MCF 10A (cell line): ENCODE data around the gene GIGYF1. TPM values are rescaled to one million over a fixed set of nuclear protein-coding genes. Genes with fewer than 3 reads are reported as not detected.

Experiments
- BruUV-seq: library from RNA; stranded (reverse); fragments of 400-500 nt; replicated peaks from 2 replicates; lab custom pipeline; 2021; lab: Mats Ljungman, UMichigan
- CTCF ChIA-PET: fragments of 300-600 bp; sonication (Branson Sonifier 250); formaldehyde crosslinking; extraction: SDS; loops from one replicate; lab custom pipeline; 2021; ENCODE audit warnings: antibody characterized with exemption, inconsistent platforms; lab: Yijun Ruan, JAX
- POLR2A ChIA-PET: fragments of 300-600, 350-650 bp; sonication (Branson Sonifier 250); formaldehyde crosslinking; extraction: SDS; loops from one replicate; lab custom pipeline; 2020; ENCODE audit warnings: antibody characterized with exemption, inconsistent platforms; lab: Yijun Ruan, JAX
- DNase-seq: peaks from one replicate; pipeline ENCODE4 v3.0.0-alpha.2; 2018; ENCODE audit not compliant: unreplicated experiment
- H3K27ac Mint-ChIP-seq: one replicate; pipeline ENCODE4 v1.8.0; 2022; ENCODE audit warnings: mild to moderate bottlenecking, low read depth, mixed read lengths; ENCODE audit not compliant: unreplicated experiment
- H3K27me3 Mint-ChIP-seq: one replicate; pipeline ENCODE4 v1.8.0; 2022; ENCODE audit warnings: mixed read lengths; ENCODE audit not compliant: insufficient read depth, unreplicated experiment
- H3K36me3 Mint-ChIP-seq: one replicate; pipeline ENCODE4 v1.8.0; 2022; ENCODE audit warnings: mild to moderate bottlenecking, moderate library complexity, mixed read lengths; ENCODE audit not compliant: insufficient read depth, unreplicated experiment
- H3K4me1 Mint-ChIP-seq: one replicate; pipeline ENCODE4 v1.8.0; 2022; ENCODE audit warnings: mixed read lengths; ENCODE audit not compliant: insufficient read depth, unreplicated experiment
- H3K4me3 Mint-ChIP-seq: one replicate; pipeline ENCODE4 v1.8.0; 2022; ENCODE audit warnings: mild to moderate bottlenecking, moderate library complexity, mixed read lengths; ENCODE audit not compliant: unreplicated experiment
- H3K9me3 Mint-ChIP-seq: one replicate; pipeline ENCODE4 v1.8.0; 2022; ENCODE audit warnings: mixed read lengths; ENCODE audit not compliant: unreplicated experiment
- intact Hi-C: fragments of 100-400 bp; cut with micrococcal nuclease; formaldehyde crosslinking; loops from 2 replicates; pipeline ENCODE4 v1.14.1; 2022
- total RNA-seq: library from RNA; stranded (reverse); gene quantifications from 2 replicates; pipeline ENCODE4 v1.2.3, GENCODE V29; 2022
- TF ChIP-seq, protein P1 (sequence below): fragments of 200-600 bp; IDR thresholded peaks from one replicate; pipeline ENCODE4 v1.8.0; 2022; ENCODE audit warnings: antibody characterized with exemption, mild to moderate bottlenecking; ENCODE audit not compliant: unreplicated experiment

GIGYF1 gene
- total RNA-seq, 1 experiment from 2014 or later, result 40.1 TPM

DNA sequence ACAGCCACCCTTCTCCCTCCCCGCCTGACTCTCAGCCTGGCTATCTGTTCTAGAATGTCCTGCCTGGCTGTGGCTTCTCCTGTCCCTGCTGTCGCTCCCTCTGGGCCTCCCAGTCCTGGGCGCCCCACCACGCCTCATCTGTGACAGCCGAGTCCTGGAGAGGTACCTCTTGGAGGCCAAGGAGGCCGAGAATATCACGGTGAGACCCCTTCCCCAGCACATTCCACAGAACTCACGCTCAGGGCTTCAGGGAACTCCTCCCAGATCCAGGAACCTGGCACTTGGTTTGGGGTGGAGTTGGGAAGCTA lies 27.4 kb upstream of the GIGYF1 start:
- Mint-ChIP-seq H3K4me1 (peaks cover 12% of the 10 kb centered on the region), H3K4me3 (no peak overlapping the region), H3K27me3 (peaks cover 48% of the 10 kb centered on the region), H3K27ac (no peak overlapping the region), H3K9me3 (no peaks in the 10 kb centered on the region), H3K36me3 (no peaks in the 10 kb centered on the region)
- BruUV-seq, result no TSS peak
- intact Hi-C loops, result loop anchor here (10.0 kb wide), 1 partner anchor 333 kb away; no protein-coding TSS in a partner anchor
- TF ChIP-seq, protein P1, sequence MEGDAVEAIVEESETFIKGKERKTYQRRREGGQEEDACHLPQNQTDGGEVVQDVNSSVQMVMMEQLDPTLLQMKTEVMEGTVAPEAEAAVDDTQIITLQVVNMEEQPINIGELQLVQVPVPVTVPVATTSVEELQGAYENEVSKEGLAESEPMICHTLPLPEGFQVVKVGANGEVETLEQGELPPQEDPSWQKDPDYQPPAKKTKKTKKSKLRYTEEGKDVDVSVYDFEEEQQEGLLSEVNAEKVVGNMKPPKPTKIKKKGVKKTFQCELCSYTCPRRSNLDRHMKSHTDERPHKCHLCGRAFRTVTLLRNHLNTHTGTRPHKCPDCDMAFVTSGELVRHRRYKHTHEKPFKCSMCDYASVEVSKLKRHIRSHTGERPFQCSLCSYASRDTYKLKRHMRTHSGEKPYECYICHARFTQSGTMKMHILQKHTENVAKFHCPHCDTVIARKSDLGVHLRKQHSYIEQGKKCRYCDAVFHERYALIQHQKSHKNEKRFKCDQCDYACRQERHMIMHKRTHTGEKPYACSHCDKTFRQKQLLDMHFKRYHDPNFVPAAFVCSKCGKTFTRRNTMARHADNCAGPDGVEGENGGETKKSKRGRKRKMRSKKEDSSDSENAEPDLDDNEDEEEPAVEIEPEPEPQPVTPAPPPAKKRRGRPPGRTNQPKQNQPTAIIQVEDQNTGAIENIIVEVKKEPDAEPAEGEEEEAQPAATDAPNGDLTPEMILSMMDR, result no peak
- ChIA-PET CTCF (interaction anchor here (0.5 to 3.5 kb wide), 4 partner anchors 17 to 1016 kb away, joined by 3 to 31 read pairs (median 8); partner anchors contain the start of gene SLC12A9), POLR2A (no interaction called here)
- no peak for DNase-seq

DNA sequence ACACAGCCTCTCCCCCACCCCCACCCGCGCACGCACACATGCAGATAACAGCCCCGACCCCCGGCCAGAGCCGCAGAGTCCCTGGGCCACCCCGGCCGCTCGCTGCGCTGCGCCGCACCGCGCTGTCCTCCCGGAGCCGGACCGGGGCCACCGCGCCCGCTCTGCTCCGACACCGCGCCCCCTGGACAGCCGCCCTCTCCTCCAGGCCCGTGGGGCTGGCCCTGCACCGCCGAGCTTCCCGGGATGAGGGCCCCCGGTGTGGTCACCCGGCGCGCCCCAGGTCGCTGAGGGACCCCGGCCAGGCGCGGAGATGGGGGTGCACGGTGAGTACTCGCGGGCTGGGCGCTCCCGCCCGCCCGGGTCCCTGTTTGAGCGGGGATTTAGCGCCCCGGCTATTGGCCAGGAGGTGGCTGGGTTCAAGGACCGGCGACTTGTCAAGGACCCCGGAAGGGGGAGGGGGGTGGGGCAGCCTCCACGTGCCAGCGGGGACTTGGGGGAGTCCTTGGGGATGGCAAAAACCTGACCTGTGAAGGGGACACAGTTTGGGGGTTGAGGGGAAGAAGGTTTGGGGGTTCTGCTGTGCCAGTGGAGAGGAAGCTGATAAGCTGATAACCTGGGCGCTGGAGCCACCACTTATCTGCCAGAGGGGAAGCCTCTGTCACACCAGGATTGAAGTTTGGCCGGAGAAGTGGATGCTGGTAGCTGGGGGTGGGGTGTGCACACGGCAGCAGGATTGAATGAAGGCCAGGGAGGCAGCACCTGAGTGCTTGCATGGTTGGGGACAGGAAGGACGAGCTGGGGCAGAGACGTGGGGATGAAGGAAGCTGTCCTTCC lies 26.8 kb upstream of the GIGYF1 start:
- TF ChIP-seq, protein P1, result no peak
- POLR2A ChIA-PET, result interaction anchor here (0.6 to 1.3 kb wide), 2 partner anchors 58 to 132 kb away, joined by 3 to 4 read pairs; partner anchors contain the start of gene SLC12A9
- BruUV-seq, result no TSS peak
- Mint-ChIP-seq H3K36me3 (no peaks in the 10 kb centered on the region), H3K9me3 (no peaks in the 10 kb centered on the region), H3K27me3 (peaks cover 48% of the 10 kb centered on the region), H3K27ac (no peak overlapping the region), H3K4me3 (no peak overlapping the region), H3K4me1 (peaks cover 8% of the 10 kb centered on the region)
- CTCF ChIA-PET, result interaction anchor here (0.6 to 3.5 kb wide), 5 partner anchors 15 to 1552 kb away, joined by 3 to 31 read pairs (median 5); partner anchors contain the start of genes POP7 and SLC12A9
- intact Hi-C loops, result loop anchor here (1.0 to 10.0 kb wide), 2 partner anchors 131 to 334 kb away; partner anchors contain the start of gene SLC12A9
- no peak for DNase-seq

DNA sequence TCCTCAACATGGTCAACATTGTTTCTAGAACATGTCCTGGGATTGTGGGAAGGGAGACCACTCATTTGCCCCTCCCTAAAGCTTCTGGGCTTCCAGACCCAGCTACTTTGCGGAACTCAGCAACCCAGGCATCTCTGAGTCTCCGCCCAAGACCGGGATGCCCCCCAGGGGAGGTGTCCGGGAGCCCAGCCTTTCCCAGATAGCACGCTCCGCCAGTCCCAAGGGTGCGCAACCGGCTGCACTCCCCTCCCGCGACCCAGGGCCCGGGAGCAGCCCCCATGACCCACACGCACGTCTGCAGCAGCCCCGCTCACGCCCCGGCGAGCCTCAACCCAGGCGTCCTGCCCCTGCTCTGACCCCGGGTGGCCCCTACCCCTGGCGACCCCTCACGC lies 26.2 kb upstream of the GIGYF1 start, which contains the start of gene EPO:
Gene EPO, plus strand, starts transcription at position 190 of the 392 bp plus-strand sequence. CDS start 513 bp downstream, outside the sequence.
- CTCF ChIA-PET, result interaction anchor here (0.6 to 3.5 kb wide), 9 partner anchors 14 to 1552 kb away, joined by 3 to 31 read pairs (median 4); partner anchors contain the start of genes POP7 and SLC12A9
- Mint-ChIP-seq H3K9me3 (no peaks in the 10 kb centered on the region), H3K36me3 (no peaks in the 10 kb centered on the region), H3K4me3 (no peak within 1 kb of the TSS), H3K4me1 (peaks cover 3% of the 10 kb centered on the region), H3K27ac (no peak within 1 kb of the TSS), H3K27me3 (peaks cover 48% of the 10 kb centered on the region)
- POLR2A ChIA-PET, result interaction anchor here (0.7 to 2.3 kb wide), 3 partner anchors 14 to 132 kb away, joined by 3 to 9 read pairs (median 4); partner anchors contain the start of genes POP7 and SLC12A9
- BruUV-seq, result no TSS peak
- DNase-seq, result no peak
- TF ChIP-seq, protein P1, result no peak
- intact Hi-C loops, result loop anchor here (1.0 to 10.0 kb wide), 2 partner anchors 132 to 335 kb away; partner anchors contain the start of gene SLC12A9
